Suprapubic skin (tissue), 4 donors: Measurements from ENCODE around the gene CDC14A.

Experiments
- EP300 ChIP-seq: sonication (generic); formaldehyde crosslinking; IDR thresholded peaks from one replicate; pipeline ENCODE4 v1.6.1; 2017; ENCODE audit warnings: antibody characterized with exemption
- POLR2A ChIP-seq, 2 donors: fragments of 450-650 bp; IDR thresholded peaks; one replicate each; pipeline ENCODE4 v1.6.1; 2017; ENCODE audit warnings: antibody characterized with exemption in 2 of 2, mild to moderate bottlenecking in 2 of 2, moderate library complexity in 2 of 2
- POLR2AphosphoS5 ChIP-seq, 3 donors: sonication (generic); formaldehyde crosslinking; IDR thresholded peaks; one replicate each; pipeline ENCODE4 v1.6.1; 2017; ENCODE audit warnings: antibody characterized with exemption in 3 of 3
- TF ChIP-seq, protein P1 (sequence below), 2 donors: fragments of 200-600 bp in 1 of 2; fragments of 450-650 bp in 1 of 2; sonication (generic) in 1 of 2; IDR thresholded peaks; one replicate each; pipeline ENCODE4 v1.5.1; 2016 to 2019; ENCODE audit warnings: antibody characterized with exemption in 2 of 2, mild to moderate bottlenecking in 1 of 2, moderate library complexity in 1 of 2

DNA sequence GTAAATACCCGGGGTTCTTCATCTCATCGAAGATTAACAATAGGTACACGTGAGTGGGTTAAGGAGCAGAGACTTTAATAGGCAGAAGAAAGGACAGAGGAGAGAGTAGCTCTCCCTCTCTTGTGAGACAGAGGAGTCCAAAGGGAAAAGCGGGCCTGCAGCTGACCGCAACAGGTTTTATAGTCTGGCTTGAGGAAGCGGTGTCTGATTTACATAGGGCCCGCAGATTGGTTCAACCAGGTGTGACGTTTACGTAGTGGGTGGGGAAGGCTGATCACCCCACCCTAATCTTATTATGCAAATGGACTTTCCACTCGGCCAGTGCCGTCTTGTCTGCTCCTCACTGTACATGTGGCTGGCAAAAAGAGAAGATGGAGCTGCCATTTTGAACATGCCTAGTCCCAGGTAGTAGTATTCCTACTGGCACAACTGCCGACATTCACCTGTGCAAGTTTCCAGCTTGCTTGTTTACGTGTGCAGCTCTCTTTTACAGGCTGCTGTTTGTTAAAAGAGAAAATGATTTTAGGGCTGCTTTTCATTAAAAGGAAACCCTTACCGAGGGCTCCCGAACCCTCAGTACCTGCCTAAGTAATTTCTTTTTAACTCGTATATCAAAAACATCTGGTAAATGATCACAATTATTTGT lies 10.6 kb downstream of the CDC14A start:
- TF ChIP-seq, protein P1, sequence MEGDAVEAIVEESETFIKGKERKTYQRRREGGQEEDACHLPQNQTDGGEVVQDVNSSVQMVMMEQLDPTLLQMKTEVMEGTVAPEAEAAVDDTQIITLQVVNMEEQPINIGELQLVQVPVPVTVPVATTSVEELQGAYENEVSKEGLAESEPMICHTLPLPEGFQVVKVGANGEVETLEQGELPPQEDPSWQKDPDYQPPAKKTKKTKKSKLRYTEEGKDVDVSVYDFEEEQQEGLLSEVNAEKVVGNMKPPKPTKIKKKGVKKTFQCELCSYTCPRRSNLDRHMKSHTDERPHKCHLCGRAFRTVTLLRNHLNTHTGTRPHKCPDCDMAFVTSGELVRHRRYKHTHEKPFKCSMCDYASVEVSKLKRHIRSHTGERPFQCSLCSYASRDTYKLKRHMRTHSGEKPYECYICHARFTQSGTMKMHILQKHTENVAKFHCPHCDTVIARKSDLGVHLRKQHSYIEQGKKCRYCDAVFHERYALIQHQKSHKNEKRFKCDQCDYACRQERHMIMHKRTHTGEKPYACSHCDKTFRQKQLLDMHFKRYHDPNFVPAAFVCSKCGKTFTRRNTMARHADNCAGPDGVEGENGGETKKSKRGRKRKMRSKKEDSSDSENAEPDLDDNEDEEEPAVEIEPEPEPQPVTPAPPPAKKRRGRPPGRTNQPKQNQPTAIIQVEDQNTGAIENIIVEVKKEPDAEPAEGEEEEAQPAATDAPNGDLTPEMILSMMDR (IDR thresholded peaks at IDR 0.05) = no peak
- no peak for TF ChIP-seq POLR2AphosphoS5 (IDR thresholded peaks at IDR 0.05)
- no peak for TF ChIP-seq POLR2A (IDR thresholded peaks at IDR 0.05)
- no peak for TF ChIP-seq EP300
